HFF-Myc (cell line): ENCODE measurements around the gene DHX16.

Source experiments
- DNase-seq: peaks from one replicate; pipeline ENCODE4 v3.0.0-alpha.2; 2011; ENCODE audit warnings: low read depth; ENCODE audit errors: extremely low read depth
- H3K4me3 ChIP-seq: replicated peaks from 2 replicates; pipeline ENCODE4 v1.5.1; 2011; ENCODE audit warnings: low read depth, mild to moderate bottlenecking, control low read depth, low read length
- CTCF ChIP-seq: IDR thresholded peaks from 2 replicates; pipeline ENCODE4 v1.5.1; 2012; ENCODE audit warnings: mild to moderate bottlenecking, low read depth, low read length, control low read depth; ENCODE audit errors: missing control alignments

DHX16 gene

GRCh38 chr6:30655743-30656094 is 17.1 kb downstream of the DHX16 start:
- H3K4me3 ChIP-seq, result no peak overlapping the region
- DNase-seq, result no peak
- no peak for TF ChIP-seq CTCF

GRCh38 chr6:30654798-30655742 is 17.7 kb downstream of the DHX16 start:
- H3K4me3 ChIP-seq, result no peak overlapping the region
- no peak for TF ChIP-seq CTCF
- no peak for DNase-seq

- H3K4me3 ChIP-seq, result no peak overlapping the region
- TF ChIP-seq CTCF, result no peak
- DNase-seq, result no peak
These were observed 21.7 kb downstream of the DHX16 start for GRCh38 chr6:30651143-30651542.

- H3K4me3 ChIP-seq, result peak overlapping the region; percentile 96
- no peak for DNase-seq
- no peak for TF ChIP-seq CTCF
These were observed 25.3 kb downstream of the DHX16 start for GRCh38 chr6:30647242-30648116.

GRCh38 chr6:30646450-30647241 is 26.2 kb downstream of the DHX16 start, which contains the start of gene C6orf136:
Gene C6orf136 (plus strand): TSS chr6:30647133. CDS start chr6:30647232, 99 bp downstream.
- TF ChIP-seq CTCF, result no peak
- peak within 1 kb of the TSS; percentile 96 for H3K4me3 ChIP-seq
- peak; percentile 75 for DNase-seq

- TF ChIP-seq CTCF, result no peak
- H3K4me3 ChIP-seq, result no peak overlapping the region
- no peak for DNase-seq
These were observed 26.8 kb downstream of the DHX16 start for GRCh38 chr6:30645989-30646388.
